K562 (cell line): ENCODE measurements around the gene GATA1.

Experiments
- FOXA3 ChIP-seq, 2 experiments: fragments of 450-650 bp in 1 of 2; sonication (generic) in 1 of 2; formaldehyde crosslinking; IDR thresholded peaks in 1 of 2; conservative IDR thresholded peaks in 1 of 2; 2 replicates each; pipeline versions ENCODE4 v1.4.0 to v1.8.0; 2020 to 2022; ENCODE audit warnings: mild to moderate bottlenecking in 2 of 2, missing genetic modification reagents in 1 of 2
- KAT8 ChIP-seq: fragments of 450-650 bp; IDR thresholded peaks from 2 replicates; pipeline ENCODE4 v1.6.1; 2016; ENCODE audit warnings: low read depth, mild to moderate bottlenecking
- POLR2AphosphoS5 ChIP-seq: IDR thresholded peaks from 2 replicates; pipeline ENCODE4 v1.6.1; 2011; ENCODE audit warnings: mild to moderate bottlenecking, low read depth, low read length, moderate library complexity; ENCODE audit not compliant: control insufficient read depth, insufficient read depth
- PTRF ChIP-seq: fragments of 450-650 bp; IDR thresholded peaks from 2 replicates; pipeline ENCODE4 v1.6.1; 2016; ENCODE audit warnings: mild to moderate bottlenecking, missing genetic modification characterization, missing compliant biosample characterization
- SRF ChIP-seq, 2 experiments: fragments of 250-450, 450-650 bp in 1 of 2; sonication (Bioruptor Pico) in 1 of 2; sonication (generic) in 1 of 2; formaldehyde crosslinking; IDR thresholded peaks; 2 replicates each; pipeline versions ENCODE4 v1.5.0 to v1.5.1; 2020 to 2022; ENCODE audit warnings: mild to moderate bottlenecking in 1 of 2, missing genetic modification reagents in 1 of 2
- SRSF3 ChIP-seq: fragments of 200-400 bp; formaldehyde crosslinking; IDR thresholded peaks from 2 replicates; pipeline ENCODE4 v1.6.1; 2016; ENCODE audit warnings: mild to moderate bottlenecking, low read length, moderate library complexity; ENCODE audit not compliant: insufficient read depth
- YY1 ChIP-seq, 3 experiments: IDR thresholded peaks; 2 replicates each; pipeline ENCODE4 v1.6.1; 2011; ENCODE audit warnings: low read length in 2 of 3, mild to moderate bottlenecking in 2 of 3, moderate library complexity in 2 of 3, borderline replicate concordance in 1 of 3, control low read depth in 1 of 3, low read depth in 1 of 3; ENCODE audit not compliant: insufficient read depth in 3 of 3, insufficient replicate concordance in 2 of 3, control insufficient read depth in 1 of 3, insufficient read length in 1 of 3; ENCODE audit errors: extremely low read depth in 1 of 3
- ZNF282 ChIP-seq: sonication (generic); formaldehyde crosslinking; IDR thresholded peaks from 2 replicates; pipeline ENCODE4 v1.8.1; 2023; ENCODE audit warnings: missing genetic modification reagents
- TF ChIP-seq, protein P1 (sequence below): fragments of 250-450 bp; sonication (Bioruptor Pico); IDR thresholded peaks from 2 replicates; pipeline ENCODE4 v1.8.0; 2021; ENCODE audit warnings: borderline replicate concordance, mild to moderate bottlenecking, moderate library complexity; ENCODE audit not compliant: poor library complexity, severe bottlenecking
- TF ChIP-seq, protein P2 (sequence below): fragments of 250-450 bp; sonication (Bioruptor Pico); IDR thresholded peaks from 2 replicates; pipeline ENCODE4 v1.4.0; 2020; ENCODE audit warnings: mild to moderate bottlenecking, moderate library complexity, borderline replicate concordance
- TF ChIP-seq, protein P3 (sequence below), 3 experiments: IDR thresholded peaks in 2 of 3; conservative IDR thresholded peaks in 1 of 3; 2 replicates each; pipeline ENCODE4 v1.5.1; 2011 to 2012; ENCODE audit warnings: low read length in 3 of 3, mild to moderate bottlenecking in 3 of 3, control low read depth in 2 of 3, improper control_type of control experiment in 1 of 3, inconsistent platforms in 1 of 3, low read depth in 1 of 3, mixed read lengths in 1 of 3, moderate library complexity in 1 of 3; ENCODE audit not compliant: insufficient read depth in 2 of 3

DNA sequence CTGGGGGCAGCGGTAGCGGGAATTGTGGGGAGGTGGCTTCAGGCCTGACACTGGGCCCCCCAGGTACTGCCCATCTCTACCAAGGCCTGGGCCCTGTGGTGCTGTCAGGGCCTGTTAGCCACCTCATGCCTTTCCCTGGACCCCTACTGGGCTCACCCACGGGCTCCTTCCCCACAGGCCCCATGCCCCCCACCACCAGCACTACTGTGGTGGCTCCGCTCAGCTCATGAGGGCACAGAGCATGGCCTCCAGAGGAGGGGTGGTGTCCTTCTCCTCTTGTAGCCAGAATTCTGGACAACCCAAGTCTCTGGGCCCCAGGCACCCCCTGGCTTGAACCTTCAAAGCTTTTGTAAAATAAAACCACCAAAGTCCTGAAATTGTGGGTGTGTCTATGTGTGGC is 7.5 kb downstream of the GATA1 start:
- TF ChIP-seq, protein P1, sequence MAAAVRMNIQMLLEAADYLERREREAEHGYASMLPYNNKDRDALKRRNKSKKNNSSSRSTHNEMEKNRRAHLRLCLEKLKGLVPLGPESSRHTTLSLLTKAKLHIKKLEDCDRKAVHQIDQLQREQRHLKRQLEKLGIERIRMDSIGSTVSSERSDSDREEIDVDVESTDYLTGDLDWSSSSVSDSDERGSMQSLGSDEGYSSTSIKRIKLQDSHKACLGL (CRISPR knock-in tag), result no peak
- TF ChIP-seq YY1 (IDR thresholded peaks at IDR 0.05; ENCODE audit: borderline replicate concordance in 1 of 3, control insufficient read depth in 1 of 3, extremely low read depth in 1 of 3, insufficient read depth in 3 of 3, insufficient read length in 1 of 3, insufficient replicate concordance in 2 of 3, low read depth in 1 of 3, low read length in 2 of 3) (no peak), SRSF3 (no peak), POLR2AphosphoS5 (no peak), ZNF282 (CRISPR knock-in tag) (no peak), SRF (CRISPR knock-in tag; IDR thresholded peaks at IDR 0.05) (no peak), PTRF (tag) (no peak), KAT8 (no peak), FOXA3 (CRISPR knock-in tag; conservative IDR thresholded peaks at IDR 0.05 in 1 of 2, IDR thresholded peaks at IDR 0.05 in 1 of 2) (no peak)
- TF ChIP-seq, protein P2, sequence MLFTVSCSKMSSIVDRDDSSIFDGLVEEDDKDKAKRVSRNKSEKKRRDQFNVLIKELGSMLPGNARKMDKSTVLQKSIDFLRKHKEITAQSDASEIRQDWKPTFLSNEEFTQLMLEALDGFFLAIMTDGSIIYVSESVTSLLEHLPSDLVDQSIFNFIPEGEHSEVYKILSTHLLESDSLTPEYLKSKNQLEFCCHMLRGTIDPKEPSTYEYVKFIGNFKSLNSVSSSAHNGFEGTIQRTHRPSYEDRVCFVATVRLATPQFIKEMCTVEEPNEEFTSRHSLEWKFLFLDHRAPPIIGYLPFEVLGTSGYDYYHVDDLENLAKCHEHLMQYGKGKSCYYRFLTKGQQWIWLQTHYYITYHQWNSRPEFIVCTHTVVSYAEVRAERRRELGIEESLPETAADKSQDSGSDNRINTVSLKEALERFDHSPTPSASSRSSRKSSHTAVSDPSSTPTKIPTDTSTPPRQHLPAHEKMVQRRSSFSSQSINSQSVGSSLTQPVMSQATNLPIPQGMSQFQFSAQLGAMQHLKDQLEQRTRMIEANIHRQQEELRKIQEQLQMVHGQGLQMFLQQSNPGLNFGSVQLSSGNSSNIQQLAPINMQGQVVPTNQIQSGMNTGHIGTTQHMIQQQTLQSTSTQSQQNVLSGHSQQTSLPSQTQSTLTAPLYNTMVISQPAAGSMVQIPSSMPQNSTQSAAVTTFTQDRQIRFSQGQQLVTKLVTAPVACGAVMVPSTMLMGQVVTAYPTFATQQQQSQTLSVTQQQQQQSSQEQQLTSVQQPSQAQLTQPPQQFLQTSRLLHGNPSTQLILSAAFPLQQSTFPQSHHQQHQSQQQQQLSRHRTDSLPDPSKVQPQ, result no peak
- TF ChIP-seq, protein P3, sequence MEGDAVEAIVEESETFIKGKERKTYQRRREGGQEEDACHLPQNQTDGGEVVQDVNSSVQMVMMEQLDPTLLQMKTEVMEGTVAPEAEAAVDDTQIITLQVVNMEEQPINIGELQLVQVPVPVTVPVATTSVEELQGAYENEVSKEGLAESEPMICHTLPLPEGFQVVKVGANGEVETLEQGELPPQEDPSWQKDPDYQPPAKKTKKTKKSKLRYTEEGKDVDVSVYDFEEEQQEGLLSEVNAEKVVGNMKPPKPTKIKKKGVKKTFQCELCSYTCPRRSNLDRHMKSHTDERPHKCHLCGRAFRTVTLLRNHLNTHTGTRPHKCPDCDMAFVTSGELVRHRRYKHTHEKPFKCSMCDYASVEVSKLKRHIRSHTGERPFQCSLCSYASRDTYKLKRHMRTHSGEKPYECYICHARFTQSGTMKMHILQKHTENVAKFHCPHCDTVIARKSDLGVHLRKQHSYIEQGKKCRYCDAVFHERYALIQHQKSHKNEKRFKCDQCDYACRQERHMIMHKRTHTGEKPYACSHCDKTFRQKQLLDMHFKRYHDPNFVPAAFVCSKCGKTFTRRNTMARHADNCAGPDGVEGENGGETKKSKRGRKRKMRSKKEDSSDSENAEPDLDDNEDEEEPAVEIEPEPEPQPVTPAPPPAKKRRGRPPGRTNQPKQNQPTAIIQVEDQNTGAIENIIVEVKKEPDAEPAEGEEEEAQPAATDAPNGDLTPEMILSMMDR (IDR thresholded peaks at IDR 0.05 in 2 of 3, conservative IDR thresholded peaks at IDR 0.05 in 1 of 3; ENCODE audit: insufficient read depth in 2 of 3, low read depth in 1 of 3, low read length in 3 of 3), result no peak
